Neural cell (in vitro differentiated cells): ENCODE data around the gene CTBP2. TPM values are rescaled to one million over a fixed set of nuclear protein-coding genes. Genes with fewer than 3 reads are reported as not detected.

Experiments
- H2AFZ ChIP-seq: fragments of 200-600, 300-800 bp; sonication (generic), shearing (Covaris generic); 2 replicates; pipeline ENCODE4 v1.6.0; 2014; ENCODE audit warnings: low read depth, mild to moderate bottlenecking, antibody characterized with exemption, low read length, moderate library complexity
- H3F3A ChIP-seq: fragments of 200-600 bp; shearing (Covaris generic); 2 replicates; pipeline ENCODE4 v1.6.1; 2016; ENCODE audit warnings: mild to moderate bottlenecking, moderate library complexity, mixed read lengths, antibody characterized with exemption, low read length; ENCODE audit not compliant: insufficient read depth, poor library complexity, severe bottlenecking
- H3K27ac ChIP-seq: fragments of 200-600, 300-800 bp; sonication (generic), shearing (Covaris generic); 2 replicates; pipeline ENCODE4 v1.5.1; 2014; ENCODE audit warnings: mild to moderate bottlenecking, low read length, moderate library complexity
- H3K27me3 ChIP-seq: fragments of 300-800, 200-600 bp; sonication (generic), shearing (Covaris generic); 2 replicates; pipeline ENCODE4 v1.6.0; 2014; ENCODE audit warnings: mild to moderate bottlenecking, low read depth, low read length, moderate library complexity; ENCODE audit not compliant: insufficient read depth
- H3K36me3 ChIP-seq: fragments of 300-800, 200-600 bp; sonication (generic), shearing (Covaris generic); 2 replicates; pipeline ENCODE4 v1.5.1; 2014; ENCODE audit warnings: mild to moderate bottlenecking, antibody characterized with exemption, low read length, moderate library complexity; ENCODE audit not compliant: insufficient read depth
- H3K4me2 ChIP-seq: fragments of 300-800, 200-600 bp; sonication (generic), shearing (Covaris generic); 2 replicates; pipeline ENCODE4 v1.6.0; 2014; ENCODE audit warnings: mild to moderate bottlenecking, low read length
- H3K4me3 ChIP-seq: fragments of 300-800, 200-600 bp; sonication (generic), shearing (Covaris generic); 2 replicates; pipeline ENCODE4 v1.5.1; 2014; ENCODE audit warnings: mild to moderate bottlenecking, low read length, moderate library complexity
- H3K79me2 ChIP-seq: fragments of 200-600 bp; shearing (Covaris generic); replicated peaks from 2 replicates; pipeline ENCODE4 v1.6.0; 2014; ENCODE audit warnings: mild to moderate bottlenecking, low read length, moderate library complexity; ENCODE audit not compliant: insufficient read depth
- H3K9ac ChIP-seq: fragments of 300-800, 200-600 bp; sonication (generic), shearing (Covaris generic); 2 replicates; pipeline ENCODE4 v1.6.1; 2016; ENCODE audit warnings: mild to moderate bottlenecking, low read length, mixed read lengths
- H3K9me2 ChIP-seq: fragments of 200-600 bp; shearing (Covaris generic); 2 replicates; pipeline ENCODE4 v1.6.1; 2016; ENCODE audit warnings: mild to moderate bottlenecking, low read length, mixed read lengths; ENCODE audit not compliant: insufficient read depth
- H3K9me3 ChIP-seq: fragments of 200-600, 300-800 bp; sonication (generic), shearing (Covaris generic); 2 replicates; pipeline ENCODE4 v1.6.1; 2016; ENCODE audit warnings: mild to moderate bottlenecking, mixed run types, low read length, moderate library complexity, mixed read lengths
- H4K20me1 ChIP-seq: fragments of 200-600 bp; shearing (Covaris generic); 2 replicates; pipeline ENCODE4 v1.6.1; 2016; ENCODE audit warnings: mild to moderate bottlenecking, mixed run types; ENCODE audit not compliant: insufficient read depth
- CTCF ChIP-seq: fragments of 450-650 bp; IDR thresholded peaks from 2 replicates; pipeline ENCODE4 v1.5.1; 2014; ENCODE audit warnings: antibody characterized with exemption, mild to moderate bottlenecking, moderate library complexity; ENCODE audit not compliant: poor library complexity, severe bottlenecking
- EP300 ChIP-seq: fragments of 450-650 bp; conservative IDR thresholded peaks from 2 replicates; pipeline ENCODE4 v1.6.1; 2014; ENCODE audit warnings: antibody characterized with exemption, mild to moderate bottlenecking, moderate library complexity; ENCODE audit not compliant: poor library complexity, severe bottlenecking
- EZH2 ChIP-seq: fragments of 200-600, 300-800 bp; shearing (Covaris generic), sonication (generic); IDR thresholded peaks from 2 replicates; pipeline ENCODE4 v1.6.1; 2014; ENCODE audit warnings: antibody characterized with exemption, low read length, borderline replicate concordance, mild to moderate bottlenecking; ENCODE audit not compliant: insufficient read depth, poor library complexity, severe bottlenecking
- MXI1 ChIP-seq: fragments of 450-650 bp; conservative IDR thresholded peaks from 2 replicates; pipeline ENCODE4 v1.6.1; 2014; ENCODE audit warnings: antibody characterized with exemption, mild to moderate bottlenecking; ENCODE audit not compliant: poor library complexity, severe bottlenecking
- POLR2AphosphoS5 ChIP-seq: IDR thresholded peaks from 2 replicates; pipeline ENCODE4 v1.6.1; 2012
- RAD21 ChIP-seq: fragments of 450-650 bp; conservative IDR thresholded peaks from 2 replicates; pipeline ENCODE4 v1.6.1; 2014; ENCODE audit warnings: antibody characterized with exemption, mild to moderate bottlenecking, moderate library complexity
- REST ChIP-seq: IDR thresholded peaks from 2 replicates; pipeline ENCODE4 v1.6.1; 2012; ENCODE audit warnings: borderline replicate concordance
- SMC3 ChIP-seq: fragments of 450-650 bp; conservative IDR thresholded peaks from 2 replicates; pipeline ENCODE4 v1.6.1; 2014; ENCODE audit warnings: antibody characterized with exemption, mild to moderate bottlenecking, moderate library complexity; ENCODE audit not compliant: poor library complexity
- TAF1 ChIP-seq: IDR thresholded peaks from 2 replicates; pipeline ENCODE4 v1.6.1; 2012; ENCODE audit warnings: low read depth
- polyA plus RNA-seq: library from polyadenylated mRNA; depleted of rRNA; stranded (reverse); fragments of >200 nt; gene quantifications from 2 replicates; pipeline ENCODE4 v1.2.3, GENCODE V29; 2014

CTBP2 gene
- polyA plus RNA-seq, 1 donor from 2014 or later: 59.5 TPM

- H3K79me2 ChIP-seq: peaks cover 7% of the 10 kb centered on the region
- H3K9me3 ChIP-seq: no peaks in the 10 kb centered on the region
- H3K27me3 ChIP-seq: no peaks in the 10 kb centered on the region
- no peak overlapping the region for H2AFZ ChIP-seq
- no peaks in the 10 kb centered on the region for H3K9me2 ChIP-seq
- no peaks in the 10 kb centered on the region for H4K20me1 ChIP-seq
- H3K27ac ChIP-seq: no peak overlapping the region
- H3K9ac ChIP-seq: no peak overlapping the region
- no peak overlapping the region for H3K4me2 ChIP-seq
- H3K4me3 ChIP-seq: no peak overlapping the region
- H3F3A ChIP-seq: no peaks in the 10 kb centered on the region
- H3K36me3 ChIP-seq: no peaks in the 10 kb centered on the region
- TF ChIP-seq REST (no peak), EP300 (no peak), SMC3 (no peak), TAF1 (no peak), MXI1 (no peak), RAD21 (no peak)
Measured at GRCh38 chr10:125030567-125031197, 129.7 kb downstream of the CTBP2 start.

- Histone ChIP-seq H4K20me1 (no peaks in the 10 kb centered on the region), H3K27ac (no peak overlapping the region), H3K4me2 (no peak overlapping the region)
Measured at GRCh38 chr10:125029584-125030242, 130.7 kb downstream of the CTBP2 start.

More at GRCh38 chr10:125029584-125030242, 130.7 kb downstream of the CTBP2 start:
- Histone ChIP-seq H3K9me2 (no peaks in the 10 kb centered on the region), H3K9me3 (no peaks in the 10 kb centered on the region), H3F3A (no peaks in the 10 kb centered on the region), H3K79me2 (peaks cover 7% of the 10 kb centered on the region), H3K4me3 (no peak overlapping the region), H3K36me3 (no peaks in the 10 kb centered on the region), H3K9ac (no peak overlapping the region), H2AFZ (no peak overlapping the region), H3K27me3 (no peaks in the 10 kb centered on the region)
- TF ChIP-seq CTCF: no peak
- no peak for TF ChIP-seq EP300
- no peak for TF ChIP-seq RAD21
- TF ChIP-seq TAF1: no peak
- no peak for TF ChIP-seq EZH2
- no peak for TF ChIP-seq MXI1
- TF ChIP-seq POLR2AphosphoS5: no peak
- TF ChIP-seq SMC3: no peak
- TF ChIP-seq REST: no peak
